Fibroblast of lung (primary cell): Measurements from ENCODE around the gene FKBP1A.

Experiments used
- CTCF ChIP-seq, 2 donors: IDR thresholded peaks in 1 of 2; conservative IDR thresholded peaks in 1 of 2; 1 replicate in 1 of 2; 2 replicates in 1 of 2; pipeline ENCODE4 v1.5.1; 2011 to 2012; ENCODE audit warnings: low read length in 2 of 2, control low read depth in 1 of 2, inconsistent platforms in 1 of 2, low read depth in 1 of 2, mild to moderate bottlenecking in 1 of 2
- EZH2 ChIP-seq: IDR thresholded peaks from 2 replicates; pipeline ENCODE4 v1.5.1; 2012; ENCODE audit warnings: low read length, control low read depth, mild to moderate bottlenecking; ENCODE audit errors: missing control alignments

DNA sequence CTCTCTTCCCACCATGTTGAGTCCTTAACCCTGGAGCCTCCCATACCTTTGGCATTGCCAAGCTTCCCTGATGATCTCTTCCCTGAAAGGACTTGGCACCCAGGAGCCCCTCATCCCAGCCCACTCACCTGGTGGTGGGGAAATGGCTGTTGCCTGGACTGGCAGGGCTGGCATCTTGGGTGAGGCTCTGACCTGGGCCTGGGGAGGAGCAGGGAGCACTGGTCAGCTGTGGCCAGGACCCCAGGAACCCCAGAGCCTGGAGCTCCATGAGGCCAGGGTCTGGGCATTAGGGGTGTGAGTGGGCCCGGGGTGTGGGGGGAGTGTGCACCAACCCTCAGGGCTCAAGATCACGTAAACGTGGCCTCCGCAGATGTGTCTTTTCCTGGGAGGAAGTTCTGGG lies 73.4 kb downstream of the FKBP1A start:
- TF ChIP-seq CTCF (conservative IDR thresholded peaks at IDR 0.05 in 1 of 2, IDR thresholded peaks at IDR 0.05 in 1 of 2; ENCODE audit: low read depth in 1 of 2, low read length in 2 of 2) (no peak), EZH2 (no peak)
